Inferior parietal cortex (tissue), 1 donor: ENCODE data around the gene RGS12.

Experiments
- DNase-seq: peaks from one replicate; pipeline ENCODE4 v3.0.0-alpha.2; 2016; ENCODE audit errors: extremely low spot score

Gene RGS12

DNA sequence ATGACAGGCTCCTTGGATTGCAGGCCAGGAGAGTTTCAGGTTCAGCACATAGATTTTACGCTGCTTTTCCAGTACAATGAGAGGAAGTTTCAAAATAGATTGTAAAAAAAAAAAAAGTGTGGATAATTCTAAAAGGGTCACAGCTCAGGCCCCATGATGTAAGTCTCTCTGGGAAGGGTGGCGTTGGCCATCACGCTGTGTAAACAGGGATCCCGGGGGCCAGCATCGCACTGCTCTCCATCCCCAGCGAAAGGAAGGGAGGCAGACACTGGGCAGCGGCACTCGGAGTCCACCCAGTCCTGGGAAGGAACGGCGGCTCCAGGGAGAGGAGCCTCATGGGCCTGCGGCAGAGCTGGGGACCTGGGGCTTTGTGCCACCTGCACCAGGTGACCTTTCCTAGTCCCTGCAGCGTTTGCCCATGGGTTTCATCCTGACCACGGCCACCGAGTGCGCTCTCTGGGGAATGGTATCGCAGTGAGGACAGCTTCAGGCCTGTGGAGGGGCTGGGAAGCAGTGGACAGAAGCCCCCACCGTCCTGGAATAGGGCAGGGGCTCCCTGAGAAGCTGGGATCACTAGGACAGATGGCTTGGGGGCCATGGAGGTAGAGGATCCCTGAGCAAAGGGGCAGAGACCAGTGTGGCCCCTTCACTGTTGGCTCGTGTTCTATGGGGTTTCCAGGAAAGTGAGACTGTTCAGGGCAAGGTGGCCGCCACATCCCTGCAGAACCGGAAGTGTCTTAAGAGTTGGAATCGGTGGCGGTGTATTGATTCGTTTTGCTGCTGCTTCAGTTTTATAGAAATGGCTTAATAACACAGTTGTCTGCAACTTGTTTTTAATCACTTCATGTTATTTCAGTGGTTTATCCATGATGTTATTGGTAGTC lies 38.9 kb downstream of the RGS12 start:
- DNase-seq: no peak

DNA sequence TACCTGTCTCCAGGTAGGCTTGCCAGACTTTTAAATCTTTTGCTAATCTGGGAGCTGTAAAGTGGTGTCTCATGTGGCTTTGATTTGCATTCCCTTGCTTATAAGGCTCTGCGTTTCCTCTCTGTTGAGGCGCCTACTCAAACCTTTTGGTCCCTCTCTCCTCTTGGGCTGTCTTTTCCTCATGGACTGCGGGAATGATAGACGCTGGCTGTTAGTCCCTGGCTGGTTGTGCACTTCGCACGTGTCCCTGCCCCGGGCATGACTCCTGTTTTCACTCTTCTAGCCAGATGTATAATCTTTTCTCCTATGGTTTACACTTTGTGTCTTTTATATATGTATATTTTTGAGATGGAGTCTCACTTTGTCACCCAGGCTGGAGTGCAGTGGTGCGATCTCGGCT lies 39.7 kb downstream of the RGS12 start:
- no peak for DNase-seq

DNA sequence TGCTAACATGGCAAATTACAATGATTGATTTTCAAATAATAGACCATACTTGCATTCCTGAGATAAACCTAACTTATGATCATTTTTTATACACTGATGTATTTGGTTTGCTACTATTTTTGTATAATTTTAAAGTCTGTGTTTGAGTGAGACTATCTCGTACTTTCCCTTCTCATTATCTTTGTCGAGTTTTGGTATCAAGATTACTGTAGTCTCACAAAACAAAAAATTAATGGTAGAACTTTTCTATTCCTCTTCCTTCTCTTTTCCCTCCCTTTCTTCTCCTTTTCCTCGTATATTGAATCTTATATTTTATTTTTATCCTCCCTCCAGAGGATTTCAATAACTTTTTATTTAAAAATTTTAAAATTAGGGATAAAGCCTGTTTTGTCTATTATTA lies 41.5 kb downstream of the RGS12 start:
- DNase-seq: no peak

DNA sequence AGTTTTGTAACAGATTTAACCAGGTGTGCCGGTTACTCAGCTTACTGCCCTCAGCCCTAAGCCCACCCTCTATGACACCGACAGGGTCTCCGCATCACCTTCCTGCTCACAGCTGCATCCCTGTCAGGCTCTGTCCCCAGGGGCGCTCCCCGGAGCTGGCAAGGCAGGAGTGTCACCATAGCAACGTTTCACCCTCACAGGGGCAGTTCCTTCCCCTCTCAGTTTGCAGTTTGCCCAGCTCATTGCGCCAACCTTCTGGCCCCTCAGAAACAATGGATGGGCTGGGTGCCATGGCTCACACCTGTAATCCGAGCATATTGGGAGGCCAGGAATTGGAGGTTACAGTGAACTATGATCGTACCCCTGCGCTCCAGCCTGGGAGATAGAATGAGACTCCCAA lies 42.6 kb downstream of the RGS12 start:
- DNase-seq: no peak

DNA sequence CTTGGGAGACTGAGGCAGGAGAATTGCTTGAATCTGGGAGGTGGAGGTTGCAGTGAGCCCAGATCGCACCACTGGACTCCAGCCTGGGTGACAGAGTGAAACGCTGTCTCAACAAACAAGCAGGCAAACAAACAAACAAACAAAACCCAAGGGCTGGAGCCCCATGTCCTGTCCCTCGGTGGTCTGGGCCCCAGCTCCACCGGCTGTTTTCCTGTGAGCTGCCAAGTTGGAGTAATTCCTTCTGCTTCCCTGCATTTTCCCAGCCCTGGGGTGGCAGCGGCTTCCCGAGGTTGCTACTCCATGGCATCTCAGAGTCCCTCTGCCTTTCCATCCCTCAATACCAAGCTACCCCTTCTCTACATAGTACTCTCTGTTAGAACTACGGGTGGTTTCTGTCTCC lies 43.2 kb downstream of the RGS12 start:
- DNase-seq: no peak

DNA sequence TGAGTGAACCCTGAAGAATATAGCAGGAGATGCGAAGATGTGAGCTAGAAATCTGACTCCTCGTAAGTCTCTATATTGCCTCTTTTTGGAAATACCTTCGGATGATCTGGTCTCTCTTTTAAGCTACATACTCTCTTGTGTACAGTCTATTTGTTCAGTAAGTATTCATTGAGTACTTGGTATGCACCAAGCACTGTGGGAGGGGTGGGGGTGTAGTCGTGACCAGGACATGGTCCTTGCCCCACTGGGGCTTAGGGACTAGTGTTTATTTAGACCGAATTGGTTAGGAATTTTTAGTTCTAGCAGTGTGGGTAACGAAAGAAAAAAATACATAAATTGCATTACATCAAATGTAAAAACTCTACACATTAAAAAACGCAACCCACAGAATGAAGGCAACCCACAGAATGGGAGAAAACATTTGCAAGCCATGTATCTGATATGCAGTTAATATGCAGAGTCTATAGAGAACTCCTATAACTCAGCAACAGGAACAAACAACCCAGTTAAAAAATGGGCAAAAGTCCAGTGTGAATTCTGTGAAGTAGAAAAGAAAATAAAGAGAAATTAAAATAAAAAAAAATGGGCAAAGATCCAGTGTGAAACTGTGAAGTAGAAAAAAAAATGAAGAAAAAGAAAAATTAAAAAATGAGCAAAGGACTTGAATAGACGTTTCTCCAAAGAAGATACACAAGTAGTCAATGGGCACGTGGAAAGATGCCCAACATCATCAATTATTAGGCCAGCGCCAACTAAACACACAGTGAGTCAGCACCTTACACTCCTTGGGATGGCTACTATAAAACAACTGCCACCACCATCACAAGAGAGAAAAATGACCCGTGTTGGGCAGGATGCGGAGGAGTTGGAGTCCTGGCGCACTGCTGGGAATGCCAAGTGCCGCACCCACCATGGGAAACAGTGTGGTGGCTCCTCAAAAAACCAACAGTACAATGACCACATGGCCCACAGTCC lies 43.8 kb downstream of the RGS12 start:
- DNase-seq: no peak

DNA sequence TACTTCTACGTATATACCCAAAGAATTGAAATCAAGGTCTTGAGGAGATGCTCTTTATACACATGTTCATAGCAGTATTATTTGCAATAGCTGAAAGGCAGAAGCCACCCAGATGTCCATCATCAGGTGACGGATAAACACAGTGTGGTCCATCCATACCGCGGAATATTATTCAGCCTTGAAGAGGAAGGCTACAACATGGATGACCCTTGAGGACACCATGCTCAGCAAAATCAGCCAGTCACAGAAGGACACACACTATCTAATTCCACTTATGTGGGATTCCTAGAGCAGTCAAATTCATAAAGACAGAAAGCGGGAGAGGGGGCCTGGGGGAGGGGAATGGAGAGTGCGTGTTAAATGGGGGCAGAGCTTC lies 44.5 kb downstream of the RGS12 start:
- DNase-seq: no peak

DNA sequence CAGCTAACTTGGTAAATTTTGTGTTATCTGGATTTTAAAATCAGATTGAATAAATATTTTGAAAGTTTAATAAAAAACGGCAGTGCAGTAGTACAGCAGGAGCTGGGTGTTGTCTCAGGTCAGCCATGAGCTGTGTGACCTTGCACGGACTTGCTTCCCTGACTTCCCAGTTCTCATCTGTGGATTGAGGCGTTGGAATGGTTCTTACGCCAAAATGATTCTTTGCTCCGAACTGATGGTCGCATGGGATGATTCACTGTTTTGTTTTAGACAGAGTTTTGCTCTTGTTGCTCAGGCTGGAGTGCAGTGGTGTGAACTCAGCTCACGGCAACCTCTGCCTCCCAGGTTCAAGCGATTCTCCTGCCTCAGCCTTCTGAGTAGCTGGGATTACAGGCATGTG lies 45.0 kb downstream of the RGS12 start:
- no peak for DNase-seq

DNA sequence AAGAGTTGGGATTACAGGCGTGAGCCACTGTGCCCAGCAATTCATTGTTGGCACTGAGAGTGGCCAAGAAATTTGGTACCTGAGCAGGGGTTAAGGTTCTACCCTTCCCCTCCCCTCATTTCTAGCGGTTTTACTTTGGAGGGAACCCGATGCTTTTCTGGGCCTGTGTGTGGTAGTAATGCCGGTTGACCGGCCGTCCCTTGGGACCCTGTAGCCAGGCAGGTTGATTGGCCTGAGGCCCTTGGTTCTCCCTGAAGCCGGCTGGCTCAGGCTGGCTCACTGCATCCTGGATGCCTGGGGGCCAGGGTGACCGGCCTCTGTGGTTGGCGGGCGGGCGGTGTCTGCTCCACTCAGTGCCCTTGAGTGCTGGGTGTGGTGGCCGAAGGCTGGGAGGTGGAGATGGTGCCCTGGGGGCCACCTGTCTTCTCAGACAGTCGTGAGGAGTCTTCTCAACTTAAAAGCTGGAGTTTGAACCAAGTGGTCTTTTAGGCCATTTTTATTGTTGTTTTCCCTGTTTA lies 45.6 kb downstream of the RGS12 start:
- DNase-seq: no peak

DNA sequence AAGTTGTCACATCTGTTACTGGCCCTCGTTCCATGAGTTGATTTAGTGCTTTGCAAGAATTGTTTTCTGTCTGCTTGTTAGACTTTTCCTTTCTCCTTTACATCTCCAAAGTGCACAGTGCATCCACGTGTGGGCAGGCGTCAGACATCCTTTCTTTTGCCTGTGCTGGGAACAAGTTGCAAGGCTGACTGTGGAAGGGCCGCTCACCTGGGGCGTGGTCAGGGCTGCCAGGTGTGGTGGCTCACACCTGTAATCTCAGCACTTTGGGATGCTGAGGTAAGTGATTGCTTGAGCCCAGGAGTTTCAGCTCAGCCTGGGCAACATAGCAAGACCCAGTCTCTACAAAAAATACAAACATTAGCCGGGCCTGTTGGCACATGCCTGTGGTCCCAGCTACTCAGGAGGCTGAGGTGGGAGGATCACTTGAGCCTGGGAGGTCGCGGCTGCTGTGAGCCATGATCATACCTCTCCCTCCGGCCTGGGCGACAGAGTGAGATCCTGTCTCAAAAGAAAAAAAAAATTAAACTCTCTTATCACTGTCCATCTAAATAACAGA lies 46.2 kb downstream of the RGS12 start:
- no peak for DNase-seq

DNA sequence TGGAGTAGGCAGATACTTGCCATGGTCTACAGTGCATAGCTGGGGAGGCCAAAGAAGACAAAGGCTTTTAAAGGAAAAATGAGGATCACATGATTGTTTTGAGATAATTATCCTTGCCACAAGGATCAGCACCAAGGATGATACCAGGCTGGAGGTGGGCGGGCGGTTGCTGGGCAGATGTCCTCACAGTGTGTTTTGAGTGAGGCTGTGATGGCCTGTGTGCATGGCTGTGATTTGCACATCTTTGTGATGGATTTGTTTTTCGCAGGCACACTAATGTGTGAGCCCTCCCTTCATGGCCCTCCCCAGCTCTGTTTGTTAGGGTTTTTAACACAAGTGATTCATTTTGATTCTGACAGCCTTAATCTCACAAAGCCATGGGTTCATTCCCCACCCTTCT lies 46.8 kb downstream of the RGS12 start:
- DNase-seq: no peak

DNA sequence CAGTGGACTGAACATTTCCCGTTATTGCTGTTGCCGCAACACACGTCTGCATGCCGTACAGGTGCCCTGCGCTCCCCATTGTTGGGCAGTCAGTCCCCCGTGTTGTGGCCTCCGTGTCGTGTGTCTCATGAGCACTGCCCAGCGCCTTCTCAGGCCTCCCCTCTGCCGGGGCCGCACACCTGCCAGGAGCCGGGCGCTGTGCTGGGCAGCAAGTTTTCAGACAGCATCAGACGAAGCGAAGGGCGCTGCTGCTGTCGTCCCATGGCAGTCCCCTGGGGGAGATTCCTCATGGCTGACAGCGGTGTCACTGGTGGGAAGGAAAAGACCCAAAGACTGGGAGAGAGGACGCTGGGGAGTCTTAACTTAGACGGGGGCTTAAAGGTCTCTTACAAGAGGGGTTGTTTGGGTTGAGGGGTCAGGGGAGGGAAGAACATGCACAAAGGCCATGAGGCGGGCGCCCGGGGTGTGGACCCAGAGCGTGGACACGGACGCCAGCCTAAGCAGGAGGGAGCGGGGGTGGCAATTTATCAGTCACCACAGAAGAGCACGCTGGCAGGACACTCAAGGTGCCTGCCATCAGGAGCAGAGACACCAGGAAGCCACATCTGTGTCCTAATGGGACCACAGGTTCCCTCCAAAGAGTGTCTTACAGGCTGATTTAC lies 47.3 kb downstream of the RGS12 start:
- no peak for DNase-seq

DNA sequence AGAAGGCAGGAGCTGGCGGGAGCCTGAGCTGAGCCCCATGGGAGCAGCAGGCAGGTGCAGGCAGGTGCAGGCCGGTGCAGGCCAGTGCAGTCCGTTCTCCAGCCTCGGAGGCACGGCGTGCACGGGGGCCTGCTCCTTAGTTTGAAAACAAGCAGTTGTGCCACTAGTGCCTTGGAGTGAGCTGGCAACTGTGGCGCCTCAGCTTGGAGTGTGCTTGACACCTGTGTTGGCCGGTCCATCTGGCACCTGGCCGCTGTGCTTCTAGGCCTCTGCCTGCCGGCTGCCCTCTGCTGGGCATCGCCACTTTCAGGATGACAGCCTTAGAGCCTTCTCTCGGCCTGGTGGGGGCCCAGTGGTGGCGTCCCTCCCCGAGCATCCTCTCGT lies 47.9 kb downstream of the RGS12 start:
- no peak for DNase-seq

DNA sequence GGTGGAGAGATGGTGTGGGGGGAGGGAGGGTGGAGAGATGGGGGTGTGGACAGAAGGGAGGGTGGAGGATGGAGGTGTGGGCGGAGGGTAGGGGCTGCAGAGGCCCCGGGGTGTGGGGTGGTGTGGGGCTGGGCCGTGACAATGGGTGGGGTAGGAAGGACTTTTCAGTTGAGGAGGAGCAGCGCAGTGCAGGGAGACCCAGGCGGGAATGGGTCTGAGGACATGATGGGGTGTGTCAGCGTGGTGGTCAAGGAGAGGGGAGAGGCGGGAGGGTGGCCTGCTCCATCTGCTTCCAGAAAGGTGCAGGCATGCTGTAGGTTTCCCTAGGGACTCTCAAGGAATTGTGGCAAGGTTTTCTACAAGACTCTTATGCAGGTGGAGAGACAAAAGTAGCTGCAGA lies 48.9 kb downstream of the RGS12 start:
- no peak for DNase-seq

DNA sequence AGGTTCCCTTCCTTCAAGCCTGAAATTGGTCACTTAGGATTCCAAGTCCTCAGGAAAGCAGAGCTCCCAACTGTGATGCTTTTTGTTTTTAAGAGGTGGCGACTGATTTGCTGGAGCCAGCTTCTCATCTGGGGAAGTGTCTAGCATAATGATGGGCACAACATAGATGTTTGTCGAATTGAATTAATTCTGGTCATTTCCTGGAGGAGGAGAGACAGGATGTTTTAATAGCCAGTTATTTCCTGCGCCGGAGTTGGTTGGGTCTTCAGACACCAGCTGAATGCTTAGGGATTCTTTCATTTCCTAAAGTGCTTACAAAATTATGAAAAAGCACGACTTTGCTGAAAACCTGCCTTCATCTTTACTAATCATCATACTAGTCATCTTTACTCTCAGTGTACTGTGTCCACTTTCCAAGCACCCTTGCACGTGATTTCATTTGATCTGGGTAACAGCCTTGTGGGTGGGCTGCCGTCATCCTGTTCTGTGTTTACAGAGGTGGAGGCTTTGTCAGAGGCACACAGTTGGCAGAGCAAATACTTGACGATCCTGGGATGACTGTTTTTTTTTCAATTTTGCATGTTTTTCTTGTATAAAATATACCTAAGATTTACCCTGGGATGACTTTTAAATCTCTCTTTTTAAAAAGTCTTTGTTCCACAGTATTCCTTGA lies 49.5 kb downstream of the RGS12 start:
- DNase-seq: no peak
